OCI-LY1 (cell line): ENCODE results near the gene HDLBP.

Source experiments
- H2AFZ ChIP-seq: fragments of 200-600 bp; sonication (generic), shearing (Covaris generic); 2 replicates; pipeline ENCODE4 v1.6.0; 2014; ENCODE audit warnings: antibody characterized with exemption, mild to moderate bottlenecking, low read length
- H3F3A ChIP-seq: fragments of 200-600 bp; sonication (generic), shearing (Covaris generic); 2 replicates; pipeline ENCODE4 v1.6.0; 2014; ENCODE audit warnings: mild to moderate bottlenecking, antibody characterized with exemption, low read length, moderate library complexity; ENCODE audit not compliant: insufficient read depth
- H3K27ac ChIP-seq: fragments of 200-600 bp; sonication (generic); 2 replicates; pipeline ENCODE4 v1.5.1; 2014; ENCODE audit warnings: low read length, mixed run types, mild to moderate bottlenecking, low read depth; ENCODE audit not compliant: poor library complexity, severe bottlenecking
- H3K27me3 ChIP-seq: fragments of 200-600 bp; sonication (generic); 2 replicates; pipeline ENCODE4 v1.6.0; 2014; ENCODE audit warnings: antibody characterized with exemption, mild to moderate bottlenecking, low read length, moderate library complexity; ENCODE audit not compliant: insufficient read depth
- H3K36me3 ChIP-seq: fragments of 200-600 bp; sonication (generic); 2 replicates; pipeline ENCODE4 v1.6.1; 2014; ENCODE audit warnings: mild to moderate bottlenecking, antibody characterized with exemption, low read length, moderate library complexity, mixed read lengths; ENCODE audit not compliant: insufficient read depth
- H3K4me1 ChIP-seq: fragments of 200-600 bp; sonication (generic); 2 replicates; pipeline ENCODE4 v1.5.1; 2014; ENCODE audit warnings: mild to moderate bottlenecking, low read length, moderate library complexity; ENCODE audit not compliant: insufficient read depth, severe bottlenecking
- H3K4me2 ChIP-seq: fragments of 200-600 bp; sonication (generic), shearing (Covaris generic); 2 replicates; pipeline ENCODE4 v1.6.1; 2014; ENCODE audit warnings: low read length
- H3K4me3 ChIP-seq: fragments of 200-600 bp; sonication (generic); 2 replicates; pipeline ENCODE4 v1.5.1; 2014; ENCODE audit warnings: low read length, low read depth, mild to moderate bottlenecking, mixed read lengths; ENCODE audit not compliant: poor library complexity, severe bottlenecking
- H3K79me2 ChIP-seq: fragments of 200-600 bp; shearing (Covaris generic); 2 replicates; pipeline ENCODE4 v1.6.1; 2016; ENCODE audit warnings: mixed run types, low read length, mixed read lengths; ENCODE audit not compliant: insufficient read depth
- H3K9ac ChIP-seq: fragments of 200-600 bp; sonication (generic), shearing (Covaris generic); 2 replicates; pipeline ENCODE4 v1.6.1; 2014; ENCODE audit warnings: mild to moderate bottlenecking, low read length, mixed read lengths
- H3K9me2 ChIP-seq: fragments of 200-600 bp; sonication (generic), shearing (Covaris generic); 2 replicates; pipeline ENCODE4 v1.6.1; 2014; ENCODE audit warnings: low read depth, mild to moderate bottlenecking, low read length, mixed read lengths
- H3K9me3 ChIP-seq: fragments of 200-600 bp; shearing (Covaris generic); 2 replicates; pipeline ENCODE4 v1.6.1; 2014; ENCODE audit warnings: low read length, mixed read lengths
- H4K20me1 ChIP-seq: fragments of 200-600 bp; sonication (generic), shearing (Covaris generic); 2 replicates; pipeline ENCODE4 v1.6.0; 2016; ENCODE audit warnings: mild to moderate bottlenecking, low read length; ENCODE audit not compliant: insufficient read depth
- EZH2 ChIP-seq: fragments of 200-600 bp; sonication (generic), shearing (Covaris generic); IDR thresholded peaks from 2 replicates; pipeline ENCODE4 v1.8.0; 2017; ENCODE audit warnings: borderline replicate concordance, mixed run types, mild to moderate bottlenecking, antibody characterized with exemption, low read length, moderate library complexity, mixed read lengths
- TF ChIP-seq, protein P1 (sequence below): fragments of 200-600 bp; sonication (generic), shearing (Covaris generic); IDR thresholded peaks from 2 replicates; pipeline ENCODE4 v1.5.1; 2017; ENCODE audit warnings: mild to moderate bottlenecking, antibody characterized with exemption, low read length, moderate library complexity, mixed read lengths

HDLBP gene

DNA sequence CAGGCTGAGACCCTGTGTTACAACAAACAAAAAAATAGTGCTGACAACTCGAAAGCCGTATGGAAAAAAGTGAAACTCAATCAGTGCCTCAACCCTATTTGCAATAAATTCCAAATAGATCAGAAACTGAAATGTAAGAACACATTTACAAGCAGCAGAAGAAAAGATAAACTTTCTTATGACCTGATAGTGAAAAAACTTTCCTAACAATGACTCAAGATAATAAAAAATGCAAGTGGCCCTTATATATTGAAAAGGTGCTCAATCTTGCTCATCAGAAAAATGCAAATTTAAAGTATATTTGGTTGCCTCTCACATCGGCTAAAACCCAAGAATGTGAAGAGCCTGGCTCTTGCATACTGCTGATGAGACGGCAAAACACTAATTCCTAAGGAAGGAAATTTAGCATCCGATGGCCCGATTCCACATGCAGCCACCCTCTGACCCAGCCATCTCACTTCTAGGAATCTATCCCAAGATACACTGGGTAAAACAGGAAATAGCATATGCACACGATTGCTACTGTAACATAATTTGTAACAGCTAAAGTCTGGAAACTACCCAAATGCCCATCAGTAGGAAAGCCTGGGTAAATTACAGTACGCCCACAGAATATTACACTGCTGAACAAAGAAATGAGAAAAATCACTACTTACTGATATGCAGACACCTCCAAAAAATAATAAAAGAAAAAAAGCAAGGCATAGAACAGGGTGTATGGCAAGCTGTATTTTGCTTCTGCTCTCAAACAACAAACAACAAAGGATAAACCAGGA lies 56.8 kb downstream of the HDLBP start:
- H3K9me3 ChIP-seq: no peaks in the 10 kb centered on the region
- H2AFZ ChIP-seq: no peak overlapping the region
- H3K9ac ChIP-seq: no peak overlapping the region
- H3K4me3 ChIP-seq: no peak overlapping the region
- H3K36me3 ChIP-seq: peaks cover 78% of the 10 kb centered on the region
- no peaks in the 10 kb centered on the region for H3F3A ChIP-seq
- no peaks in the 10 kb centered on the region for H4K20me1 ChIP-seq
- TF ChIP-seq, protein P1, sequence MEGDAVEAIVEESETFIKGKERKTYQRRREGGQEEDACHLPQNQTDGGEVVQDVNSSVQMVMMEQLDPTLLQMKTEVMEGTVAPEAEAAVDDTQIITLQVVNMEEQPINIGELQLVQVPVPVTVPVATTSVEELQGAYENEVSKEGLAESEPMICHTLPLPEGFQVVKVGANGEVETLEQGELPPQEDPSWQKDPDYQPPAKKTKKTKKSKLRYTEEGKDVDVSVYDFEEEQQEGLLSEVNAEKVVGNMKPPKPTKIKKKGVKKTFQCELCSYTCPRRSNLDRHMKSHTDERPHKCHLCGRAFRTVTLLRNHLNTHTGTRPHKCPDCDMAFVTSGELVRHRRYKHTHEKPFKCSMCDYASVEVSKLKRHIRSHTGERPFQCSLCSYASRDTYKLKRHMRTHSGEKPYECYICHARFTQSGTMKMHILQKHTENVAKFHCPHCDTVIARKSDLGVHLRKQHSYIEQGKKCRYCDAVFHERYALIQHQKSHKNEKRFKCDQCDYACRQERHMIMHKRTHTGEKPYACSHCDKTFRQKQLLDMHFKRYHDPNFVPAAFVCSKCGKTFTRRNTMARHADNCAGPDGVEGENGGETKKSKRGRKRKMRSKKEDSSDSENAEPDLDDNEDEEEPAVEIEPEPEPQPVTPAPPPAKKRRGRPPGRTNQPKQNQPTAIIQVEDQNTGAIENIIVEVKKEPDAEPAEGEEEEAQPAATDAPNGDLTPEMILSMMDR: no peak
- TF ChIP-seq EZH2: no peak
- H3K27me3 ChIP-seq: no peaks in the 10 kb centered on the region
- no peak overlapping the region for H3K4me2 ChIP-seq
- H3K79me2 ChIP-seq: no peaks in the 10 kb centered on the region
- H3K4me1 ChIP-seq: no peaks in the 10 kb centered on the region
- no peaks in the 10 kb centered on the region for H3K9me2 ChIP-seq
- H3K27ac ChIP-seq: no peak overlapping the region

GRCh38 chr2:241257419-241258032 lies 57.9 kb downstream of the HDLBP start:
- Histone ChIP-seq H3K9ac (no peak overlapping the region), H3K4me2 (no peak overlapping the region), H3K36me3 (peaks cover 78% of the 10 kb centered on the region), H3K27ac (no peak overlapping the region), H3K9me3 (no peaks in the 10 kb centered on the region), H3K9me2 (no peaks in the 10 kb centered on the region), H3K4me3 (no peak overlapping the region), H3K4me1 (no peaks in the 10 kb centered on the region), H2AFZ (no peak overlapping the region), H3K79me2 (no peaks in the 10 kb centered on the region), H3F3A (no peaks in the 10 kb centered on the region), H4K20me1 (no peaks in the 10 kb centered on the region), H3K27me3 (no peaks in the 10 kb centered on the region)
- no peak for TF ChIP-seq EZH2
- TF ChIP-seq, protein P1: no peak

GRCh38 chr2:241256168-241256545 lies 59.3 kb downstream of the HDLBP start:
- Histone ChIP-seq H3K79me2 (no peaks in the 10 kb centered on the region), H3K36me3 (peaks cover 76% of the 10 kb centered on the region), H4K20me1 (no peaks in the 10 kb centered on the region), H3K4me2 (no peak overlapping the region), H3K27me3 (no peaks in the 10 kb centered on the region), H2AFZ (no peak overlapping the region), H3K9ac (no peak overlapping the region), H3K9me2 (no peaks in the 10 kb centered on the region), H3K27ac (no peak overlapping the region), H3F3A (no peaks in the 10 kb centered on the region), H3K9me3 (no peaks in the 10 kb centered on the region), H3K4me1 (no peaks in the 10 kb centered on the region), H3K4me3 (no peak overlapping the region)
- TF ChIP-seq, protein P1: no peak
- TF ChIP-seq EZH2: no peak
